Heart left ventricle (tissue), 13 donors: ENCODE results near the gene GLTPD2.

Experiments used
- POLR2A ChIP-seq, 2 donors: fragments of 450-650 bp; IDR thresholded peaks; one replicate each; pipeline ENCODE4 v1.6.1; 2017; ENCODE audit warnings: antibody characterized with exemption in 2 of 2, mild to moderate bottlenecking in 2 of 2, moderate library complexity in 2 of 2
- TF ChIP-seq, protein P1 (sequence below), 12 donors: fragments of 200-600 bp; sonication (generic) in 4 of 12; IDR thresholded peaks; one replicate each; pipeline versions ENCODE4 v1.5.0 to v1.8.0; 2018 to 2022; ENCODE audit warnings: antibody characterized with exemption in 12 of 12, mild to moderate bottlenecking in 5 of 12
- donor health status: ischemic (EF 13 %, LVEDD 7.1; RV severe dilation, severe dysfunction).
- donor health status: DM: no; HTN: yes; CAD: no.
- donor health status: DM: no; HTN: no; CAD: no.
- donor health status: ischemic (EF 25% LVEDD 6.9; RV normal size, moderate dysfunction).
- donor health status: ischemic (EF 25% LVEDD 5.7; RV mildly dilated, moderate dysfunction).
- donor health status: ischemic (EF 35%, LVEDD 5.7; RV mildly dilated, moderate dysfunction).
- donor health status: nonischemic (EF 11% LVEDD 7.7; RV severe dilation, severe dysfunction).
- donor health status: DM: yes; HTN: yes; CAD: no.
- donor health status: PGD.
- donor health status: ischemic (EF 29% LVEDD 5.4; RV normal size, mild dysfunction).
- donor health status: nonischemic (EF 23%, LVEDD 6.1; RV moderate dilation, normal function).

DNA sequence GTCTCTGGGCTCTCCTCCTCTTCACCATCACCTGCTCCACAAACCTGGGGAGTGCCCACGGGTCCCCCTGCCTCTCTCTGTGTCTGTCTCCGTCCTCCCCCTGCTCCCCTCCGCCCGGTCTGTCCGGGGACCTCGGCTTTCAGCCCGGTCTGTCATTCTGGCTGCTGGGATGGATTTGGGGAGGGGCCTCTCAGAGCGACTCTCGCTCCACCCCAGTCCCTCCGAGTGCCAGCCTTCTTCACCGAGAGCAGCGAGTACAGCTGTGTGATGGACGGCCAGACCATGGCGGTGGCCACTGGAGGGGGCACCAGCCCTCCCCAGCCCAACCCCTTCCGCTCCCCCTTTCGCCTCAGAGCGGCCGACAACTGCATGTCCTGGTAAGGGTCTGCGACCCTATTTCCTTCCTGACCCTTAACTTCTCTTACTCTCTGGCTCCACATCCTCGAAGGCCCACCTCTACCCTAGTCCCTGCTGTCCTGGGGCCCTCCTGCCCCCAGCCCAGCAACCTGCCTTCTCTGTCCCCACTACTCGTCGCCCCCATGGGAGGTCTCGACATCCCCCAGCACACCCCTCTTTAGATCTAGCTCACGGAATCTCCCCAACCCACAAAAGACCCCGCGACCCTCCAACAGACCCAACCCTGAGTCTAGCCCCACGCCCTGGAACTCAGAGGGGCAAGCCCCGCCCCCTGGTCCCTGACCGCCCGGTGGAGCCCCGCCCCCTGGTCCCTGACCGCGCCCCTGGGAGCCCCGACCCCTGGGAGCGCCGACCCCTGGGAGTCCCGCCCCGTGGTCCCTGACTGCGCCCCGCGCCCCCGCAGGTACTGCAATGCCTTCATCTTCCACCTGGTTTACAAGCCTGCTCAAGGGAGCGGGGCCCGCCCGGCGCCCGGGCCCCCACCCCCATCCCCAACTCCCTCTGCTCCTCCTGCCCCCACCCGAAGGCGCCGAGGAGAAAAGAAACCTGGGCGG is 43.5 kb upstream of the GLTPD2 start:
- TF ChIP-seq, protein P1, sequence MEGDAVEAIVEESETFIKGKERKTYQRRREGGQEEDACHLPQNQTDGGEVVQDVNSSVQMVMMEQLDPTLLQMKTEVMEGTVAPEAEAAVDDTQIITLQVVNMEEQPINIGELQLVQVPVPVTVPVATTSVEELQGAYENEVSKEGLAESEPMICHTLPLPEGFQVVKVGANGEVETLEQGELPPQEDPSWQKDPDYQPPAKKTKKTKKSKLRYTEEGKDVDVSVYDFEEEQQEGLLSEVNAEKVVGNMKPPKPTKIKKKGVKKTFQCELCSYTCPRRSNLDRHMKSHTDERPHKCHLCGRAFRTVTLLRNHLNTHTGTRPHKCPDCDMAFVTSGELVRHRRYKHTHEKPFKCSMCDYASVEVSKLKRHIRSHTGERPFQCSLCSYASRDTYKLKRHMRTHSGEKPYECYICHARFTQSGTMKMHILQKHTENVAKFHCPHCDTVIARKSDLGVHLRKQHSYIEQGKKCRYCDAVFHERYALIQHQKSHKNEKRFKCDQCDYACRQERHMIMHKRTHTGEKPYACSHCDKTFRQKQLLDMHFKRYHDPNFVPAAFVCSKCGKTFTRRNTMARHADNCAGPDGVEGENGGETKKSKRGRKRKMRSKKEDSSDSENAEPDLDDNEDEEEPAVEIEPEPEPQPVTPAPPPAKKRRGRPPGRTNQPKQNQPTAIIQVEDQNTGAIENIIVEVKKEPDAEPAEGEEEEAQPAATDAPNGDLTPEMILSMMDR (IDR thresholded peaks at IDR 0.05) = no peak
- TF ChIP-seq POLR2A (IDR thresholded peaks at IDR 0.05) = no peak
